GM13976 (cell line): Measurements from ENCODE around the gene PIP5KL1.
A peak's percentile ranks its signal among the peaks of the same experiment; 100 is the strongest.

Source experiments
- DNase-seq: peaks from one replicate; pipeline ENCODE4 v3.0.0; 2012; ENCODE audit warnings: low spot score
- CTCF ChIP-seq: IDR thresholded peaks from 2 replicates; pipeline ENCODE4 v1.5.1; 2012; ENCODE audit warnings: borderline replicate concordance, mild to moderate bottlenecking; ENCODE audit not compliant: insufficient read depth; ENCODE audit errors: extremely low read depth, missing control alignments, control extremely low read depth
- in situ Hi-C: fragments of 300-500 bp; cut with MboI; formaldehyde crosslinking; loops from one replicate; pipeline ENCODE4 v1.12.0; 2022; ENCODE audit warnings: low sequenced_read_pairs, mixed read lengths, inconsistent platforms; ENCODE audit not compliant: unreplicated experiment

The PIP5KL1 gene

GRCh38 chr9:127908660-127908926 is 22.0 kb downstream of the PIP5KL1 start:
- TF ChIP-seq CTCF: no peak
- no peak for DNase-seq
- in situ Hi-C loops: no loop called here

- TF ChIP-seq CTCF: no peak
- in situ Hi-C loops: no loop called here
- no peak for DNase-seq
Observed at GRCh38 chr9:127907867-127908659, 22.5 kb downstream of the PIP5KL1 start.

GRCh38 chr9:127905788-127906191 is 24.8 kb downstream of the PIP5KL1 start:
- in situ Hi-C loops: no loop called here
- DNase-seq: peak; percentile 75

GRCh38 chr9:127905004-127905728 is 25.4 kb downstream of the PIP5KL1 start:
- no peak for TF ChIP-seq CTCF
- peak; percentile 55 for DNase-seq
- in situ Hi-C loops: no loop called here

More at GRCh38 chr9:127905788-127906191, 24.8 kb downstream of the PIP5KL1 start:
- no peak for TF ChIP-seq CTCF

GRCh38 chr9:127904561-127905003 is 26.0 kb downstream of the PIP5KL1 start:
- in situ Hi-C loops: no loop called here

More at GRCh38 chr9:127904561-127905003, 26.0 kb downstream of the PIP5KL1 start:
- DNase-seq: peak; percentile 36
- no peak for TF ChIP-seq CTCF
